ENCODE measurements around the gene CENPT. TPM values are rescaled to one million over a fixed set of nuclear protein-coding genes. Genes with fewer than 3 reads are reported as not detected.
A peak's percentile ranks its signal among the peaks of the same experiment; 100 is the strongest.

Gene CENPT
- total and polyA plus RNA-seq, 2 experiments from 2014 or later = 61.8 to 65.2 TPM

GRCh38 chr16:67883146-67883871 is 35.8 kb upstream of the CENPT start:
- Histone ChIP-seq H3K27ac (no peak overlapping the region), H3K9me3 (ENCODE audit: low read depth) (no peaks in the 10 kb centered on the region), H3K27me3 (no peaks in the 10 kb centered on the region), H3K4me3 (no peak overlapping the region), H3K36me3 (peaks cover 32% of the 10 kb centered on the region), H3K4me1 (ENCODE audit: low read depth) (no peaks in the 10 kb centered on the region)
- TF ChIP-seq, protein P1, sequence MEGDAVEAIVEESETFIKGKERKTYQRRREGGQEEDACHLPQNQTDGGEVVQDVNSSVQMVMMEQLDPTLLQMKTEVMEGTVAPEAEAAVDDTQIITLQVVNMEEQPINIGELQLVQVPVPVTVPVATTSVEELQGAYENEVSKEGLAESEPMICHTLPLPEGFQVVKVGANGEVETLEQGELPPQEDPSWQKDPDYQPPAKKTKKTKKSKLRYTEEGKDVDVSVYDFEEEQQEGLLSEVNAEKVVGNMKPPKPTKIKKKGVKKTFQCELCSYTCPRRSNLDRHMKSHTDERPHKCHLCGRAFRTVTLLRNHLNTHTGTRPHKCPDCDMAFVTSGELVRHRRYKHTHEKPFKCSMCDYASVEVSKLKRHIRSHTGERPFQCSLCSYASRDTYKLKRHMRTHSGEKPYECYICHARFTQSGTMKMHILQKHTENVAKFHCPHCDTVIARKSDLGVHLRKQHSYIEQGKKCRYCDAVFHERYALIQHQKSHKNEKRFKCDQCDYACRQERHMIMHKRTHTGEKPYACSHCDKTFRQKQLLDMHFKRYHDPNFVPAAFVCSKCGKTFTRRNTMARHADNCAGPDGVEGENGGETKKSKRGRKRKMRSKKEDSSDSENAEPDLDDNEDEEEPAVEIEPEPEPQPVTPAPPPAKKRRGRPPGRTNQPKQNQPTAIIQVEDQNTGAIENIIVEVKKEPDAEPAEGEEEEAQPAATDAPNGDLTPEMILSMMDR (IDR thresholded peaks at IDR 0.05; ENCODE audit: low read depth, low read length) = no peak
- DNase-seq (ENCODE audit: low read depth in 1 of 2, low spot score in 1 of 2) = no peak

GRCh38 chr16:67882374-67883145 is 35.1 kb upstream of the CENPT start:
- DNase-seq (ENCODE audit: low read depth in 1 of 2, low spot score in 1 of 2) = peak in 1 of 2 donors; percentile 21
- H3K9me3 ChIP-seq (ENCODE audit: low read depth) = no peaks in the 10 kb centered on the region
- TF ChIP-seq, protein P1 (IDR thresholded peaks at IDR 0.05; ENCODE audit: low read depth, low read length) = no peak
- peaks cover 38% of the 10 kb centered on the region for H3K36me3 ChIP-seq
- no peak overlapping the region for H3K27ac ChIP-seq
- no peak overlapping the region for H3K4me3 ChIP-seq
- no peaks in the 10 kb centered on the region for H3K27me3 ChIP-seq
- H3K4me1 ChIP-seq (ENCODE audit: low read depth) = no peaks in the 10 kb centered on the region

DNA sequence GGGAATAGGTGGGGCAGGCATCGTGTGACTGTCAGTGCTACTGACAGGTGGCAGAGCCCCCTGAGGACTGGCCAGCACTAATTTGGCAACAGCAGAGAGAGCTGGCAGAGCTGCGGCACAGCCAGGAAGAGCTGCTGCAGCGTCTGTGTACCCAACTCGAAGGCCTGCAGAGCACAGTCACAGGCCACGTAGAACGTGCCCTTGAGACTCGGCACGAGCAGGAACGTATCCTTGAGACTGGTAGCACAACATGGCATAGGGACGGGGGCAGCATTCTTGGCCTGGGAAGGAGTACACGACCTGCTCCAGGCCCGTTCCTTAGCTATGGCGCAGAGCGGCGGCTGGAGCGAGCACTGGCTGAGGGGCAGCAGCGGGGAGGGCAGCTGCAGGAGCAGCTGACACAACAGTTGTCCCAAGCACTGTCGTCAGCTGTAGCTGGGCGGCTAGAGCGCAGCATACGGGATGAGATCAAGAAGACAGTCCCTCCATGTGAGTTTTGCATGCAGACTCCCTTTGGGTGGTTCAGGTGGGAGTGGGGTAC is 34.2 kb upstream of the CENPT start:
- H3K27ac ChIP-seq = no peak overlapping the region
- H3K4me1 ChIP-seq (ENCODE audit: low read depth) = no peaks in the 10 kb centered on the region
- H3K4me3 ChIP-seq = no peak overlapping the region
- no peaks in the 10 kb centered on the region for H3K9me3 ChIP-seq (ENCODE audit: low read depth)
- TF ChIP-seq, protein P1 (IDR thresholded peaks at IDR 0.05; ENCODE audit: low read depth, low read length) = no peak
- H3K27me3 ChIP-seq = no peaks in the 10 kb centered on the region
- peaks cover 45% of the 10 kb centered on the region for H3K36me3 ChIP-seq
- DNase-seq (ENCODE audit: low read depth in 1 of 2, low spot score in 1 of 2) = no peak

DNA sequence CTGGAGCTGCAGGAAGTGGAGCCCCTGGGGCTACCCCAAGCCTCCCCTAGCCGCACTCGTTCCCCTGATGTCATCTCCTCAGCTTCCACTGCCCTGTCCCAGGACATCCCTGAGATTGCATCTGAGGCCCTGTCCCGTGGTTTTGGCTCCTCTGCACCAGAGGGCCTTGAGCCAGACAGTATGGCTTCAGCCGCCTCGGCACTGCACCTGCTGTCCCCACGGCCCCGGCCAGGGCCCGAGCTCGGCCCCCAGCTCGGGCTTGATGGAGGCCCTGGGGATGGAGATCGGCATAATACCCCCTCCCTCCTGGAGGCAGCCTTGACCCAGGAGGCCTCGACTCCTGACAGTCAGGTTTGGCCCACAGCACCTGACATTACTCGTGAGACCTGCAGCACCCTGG is 33.1 kb upstream of the CENPT start:
- Histone ChIP-seq H3K36me3 (peaks cover 48% of the 10 kb centered on the region), H3K27ac (no peak overlapping the region), H3K9me3 (ENCODE audit: low read depth) (no peaks in the 10 kb centered on the region), H3K4me1 (ENCODE audit: low read depth) (no peaks in the 10 kb centered on the region), H3K27me3 (no peaks in the 10 kb centered on the region), H3K4me3 (no peak overlapping the region)
- DNase-seq (ENCODE audit: low read depth in 1 of 2, low spot score in 1 of 2) = no peak
- TF ChIP-seq, protein P1 (IDR thresholded peaks at IDR 0.05; ENCODE audit: low read depth, low read length) = no peak

DNA sequence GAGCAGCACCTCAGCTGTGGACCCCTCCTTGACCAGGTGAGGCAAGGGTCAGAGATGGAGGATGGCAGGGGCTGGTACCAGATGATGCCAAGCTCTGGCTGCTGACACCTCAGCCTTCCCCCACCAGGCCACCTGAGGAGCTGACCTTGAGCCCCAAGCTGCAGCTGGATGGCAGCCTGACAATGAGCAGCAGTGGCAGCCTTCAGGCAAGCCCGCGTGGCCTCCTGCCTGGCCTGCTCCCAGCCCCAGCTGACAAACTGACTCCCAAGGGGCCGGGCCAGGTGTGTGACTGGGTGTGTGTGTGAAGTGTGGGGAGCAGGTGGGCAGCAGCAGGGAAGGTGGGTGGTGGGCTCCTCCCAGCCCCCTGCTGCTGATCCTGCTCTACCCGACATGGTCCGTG is 32.4 kb upstream of the CENPT start:
- H3K27me3 ChIP-seq = no peaks in the 10 kb centered on the region
- no peaks in the 10 kb centered on the region for H3K9me3 ChIP-seq (ENCODE audit: low read depth)
- TF ChIP-seq, protein P1 (IDR thresholded peaks at IDR 0.05; ENCODE audit: low read depth, low read length) = no peak
- H3K27ac ChIP-seq = no peak overlapping the region
- peaks cover 48% of the 10 kb centered on the region for H3K36me3 ChIP-seq
- H3K4me3 ChIP-seq = no peak overlapping the region
- DNase-seq (ENCODE audit: low read depth in 1 of 2, low spot score in 1 of 2) = no peak
- H3K4me1 ChIP-seq (ENCODE audit: low read depth) = no peaks in the 10 kb centered on the region

Data from cardiac muscle cell (in vitro differentiated cells and primary cell).